AG08395 (cell line): ENCODE measurements around the gene SNX5.

ENCODE experiments used
- DNase-seq: peaks from one replicate; pipeline ENCODE4 v3.0.0; 2012; ENCODE audit warnings: mixed read lengths, low spot score

The SNX5 gene

GRCh38 chr20:17940224-17940971 is 28.2 kb downstream of the SNX5 start:
- no peak for DNase-seq

GRCh38 chr20:17939622-17940223 is 28.9 kb downstream of the SNX5 start:
- DNase-seq = no peak

GRCh38 chr20:17938871-17939619 is 29.5 kb downstream of the SNX5 start:
- DNase-seq = peak; percentile 80

GRCh38 chr20:17936761-17937732 is 31.5 kb downstream of the SNX5 start:
- peak; percentile 72 for DNase-seq

- DNase-seq = no peak
Observed at GRCh38 chr20:17936286-17936760, 32.3 kb downstream of the SNX5 start.

- DNase-seq = no peak
Observed at GRCh38 chr20:17935761-17936160, 32.8 kb downstream of the SNX5 start.

GRCh38 chr20:17935186-17935585 is 33.4 kb downstream of the SNX5 start:
- DNase-seq = peak; percentile 39

GRCh38 chr20:17934141-17934862 is 34.3 kb downstream of the SNX5 start:
- peak; percentile 62 for DNase-seq

- DNase-seq = no peak
Observed at GRCh38 chr20:17933711-17934110, 34.9 kb downstream of the SNX5 start.

- DNase-seq = no peak
Observed at GRCh38 chr20:17933121-17933520, 35.5 kb downstream of the SNX5 start.

- no peak for DNase-seq
Observed at GRCh38 chr20:17932396-17932795, 36.2 kb downstream of the SNX5 start.

GRCh38 chr20:17931513-17931912 is 37.1 kb downstream of the SNX5 start:
- no peak for DNase-seq

GRCh38 chr20:17928633-17929311 is 39.8 kb downstream of the SNX5 start:
- DNase-seq = no peak

GRCh38 chr20:17928211-17928611 is 40.4 kb downstream of the SNX5 start:
- DNase-seq = no peak

- no peak for DNase-seq
Observed at GRCh38 chr20:17925940-17926300, 42.7 kb downstream of the SNX5 start.

- peak; percentile 19 for DNase-seq
Observed at GRCh38 chr20:17925141-17925939, 43.3 kb downstream of the SNX5 start.

- DNase-seq = no peak
Observed at GRCh38 chr20:17921774-17922173, 46.8 kb downstream of the SNX5 start.

GRCh38 chr20:17919149-17919548 is 49.4 kb downstream of the SNX5 start:
- no peak for DNase-seq

GRCh38 chr20:17917832-17918618 is 50.6 kb downstream of the SNX5 start:
- DNase-seq = no peak
